Esophagus (tissue), 2 donors: ENCODE measurements around the gene C22orf15. TPM values are rescaled to one million over a fixed set of nuclear protein-coding genes. Genes with fewer than 3 reads are reported as not detected.

ENCODE experiments used
- H3K27ac ChIP-seq, 2 donors: one replicate each; pipeline ENCODE4 v1.5.1; 2013; ENCODE audit warnings: low read depth in 2 of 2, mild to moderate bottlenecking in 2 of 2, inconsistent platforms in 1 of 2, low read length in 1 of 2, moderate library complexity in 1 of 2
- H3K27me3 ChIP-seq, 2 donors: one replicate each; pipeline ENCODE4 v1.6.1; 2013; ENCODE audit warnings: low read length in 2 of 2, control low read depth in 1 of 2, mild to moderate bottlenecking in 1 of 2; ENCODE audit not compliant: insufficient read depth in 2 of 2, control insufficient read depth in 1 of 2
- H3K36me3 ChIP-seq, 2 donors: one replicate each; pipeline ENCODE4 v1.6.1; 2013; ENCODE audit warnings: low read length in 1 of 2; ENCODE audit not compliant: control insufficient read depth in 2 of 2, insufficient read depth in 2 of 2
- H3K4me1 ChIP-seq, 2 donors: one replicate each; pipeline ENCODE4 v1.6.1; 2013; ENCODE audit warnings: low read length in 1 of 2; ENCODE audit not compliant: control insufficient read depth in 2 of 2, insufficient read depth in 2 of 2
- H3K4me3 ChIP-seq, 2 donors: one replicate each; pipeline ENCODE4 v1.5.1; 2013; ENCODE audit warnings: low read length in 2 of 2, mild to moderate bottlenecking in 2 of 2, low read depth in 1 of 2, moderate library complexity in 1 of 2
- H3K9me3 ChIP-seq, 2 donors: one replicate each; pipeline ENCODE4 v1.6.1; 2013; ENCODE audit warnings: mild to moderate bottlenecking in 2 of 2, low read depth in 1 of 2, low read length in 1 of 2, moderate library complexity in 1 of 2; ENCODE audit not compliant: control insufficient read depth in 2 of 2, insufficient read depth in 1 of 2
- WGBS, 2 donors: extraction: QIAGEN DNeasy Blood & Tissue Kit; methylation state at CpG; one replicate each; pipeline ENCODE4 v1.1.7; 2013; 5-methylcytosine and 5-hydroxymethylcytosine counted together
- polyA plus RNA-seq, 2 donors: library from polyadenylated mRNA; stranded (reverse); fragments of 200-250 nt; gene quantifications; one replicate each; pipeline ENCODE4 v1.2.3, GENCODE V29; 2013
- donor health status: healthy with polysubstance abuse.
- donor health status: Bipolar disorder and iron deficiency.

C22orf15 gene
- polyA plus RNA-seq, 2 donors, result 0.14 TPM; not detected in 1

GRCh38 chr22:23772315-23772648 is 9.5 kb downstream of the C22orf15 start:
- peaks cover 6 to 15% of the 10 kb centered on the region in 2 donors for H3K4me1 ChIP-seq
- H3K4me3 ChIP-seq, result peak overlapping the region; percentile 24 to 34
- WGBS, 2 donors, result 13 to 14% methylated on average over 6 of the region's 6 CpGs
- no peaks in the 10 kb centered on the region for H3K36me3 ChIP-seq
- no peaks in the 10 kb centered on the region for H3K27me3 ChIP-seq
- H3K27ac ChIP-seq, result no peak overlapping the region
- H3K9me3 ChIP-seq, result no peaks in the 10 kb centered on the region

DNA sequence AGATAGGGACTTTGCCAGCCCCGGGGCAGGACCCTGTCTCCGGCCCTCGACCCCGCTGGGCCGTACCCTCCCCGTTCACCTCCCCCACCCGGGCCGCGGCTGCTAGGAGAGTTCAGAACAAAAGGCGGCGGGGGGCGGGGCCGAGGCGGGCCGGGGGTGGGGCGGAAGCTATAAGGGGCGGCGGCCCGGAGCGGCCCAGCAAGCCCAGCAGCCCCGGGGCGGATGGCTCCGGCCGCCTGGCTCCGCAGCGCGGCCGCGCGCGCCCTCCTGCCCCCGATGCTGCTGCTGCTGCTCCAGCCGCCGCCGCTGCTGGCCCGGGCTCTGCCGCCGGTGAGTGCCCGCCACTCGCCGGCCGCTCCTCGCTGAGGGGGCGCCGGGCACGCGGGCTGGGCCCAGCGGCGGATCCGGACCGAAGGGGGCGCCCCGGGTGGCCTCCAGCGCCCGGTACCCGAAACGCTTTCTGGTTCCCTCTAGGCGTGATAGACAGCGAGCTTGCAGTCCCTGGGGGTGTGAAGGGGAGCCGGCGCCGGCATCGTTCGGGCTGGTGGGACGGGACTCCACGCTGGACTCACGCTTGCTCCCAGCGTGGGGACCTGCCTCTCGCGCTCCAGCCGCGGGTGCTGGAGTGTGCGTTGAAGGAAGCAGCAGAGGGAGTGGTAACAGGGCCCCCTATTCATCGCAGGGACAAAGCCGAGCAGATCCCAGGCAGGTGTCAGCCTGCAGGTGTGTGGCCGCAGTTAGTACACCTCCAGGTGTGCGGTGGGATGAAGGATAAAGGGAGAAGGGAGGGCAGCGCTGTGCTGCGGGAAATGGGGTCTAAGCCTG is 10.1 kb downstream of the C22orf15 start, which contains the start of gene MMP11:
Gene MMP11, plus strand, starts transcription at position 201 of the 825 bp plus-strand sequence. Its CDS starts 22 bp downstream, at position 223.
- 4% methylated on average over 68 to 79 of the region's 79 CpGs for WGBS, 2 donors
- Histone ChIP-seq H3K27ac (peak within 1 kb of the TSS in 1 of 2 donors; percentile 16), H3K9me3 (no peaks in the 10 kb centered on the region), H3K4me3 (peak within 1 kb of the TSS; percentile 34 to 37), H3K27me3 (no peaks in the 10 kb centered on the region), H3K4me1 (peaks cover 6 to 14% of the 10 kb centered on the region in 2 donors), H3K36me3 (no peaks in the 10 kb centered on the region)

GRCh38 chr22:23773483-23774113 is 10.8 kb downstream of the C22orf15 start:
- Histone ChIP-seq H3K9me3 (no peaks in the 10 kb centered on the region), H3K36me3 (no peaks in the 10 kb centered on the region), H3K27me3 (no peaks in the 10 kb centered on the region), H3K4me3 (no peak overlapping the region), H3K27ac (no peak overlapping the region), H3K4me1 (peaks cover 6 to 14% of the 10 kb centered on the region in 2 donors)
- 54 to 57% methylated on average over 7 of the region's 7 CpGs for WGBS, 2 donors

- WGBS, 2 donors, result 69 to 70% methylated on average over 12 of the region's 12 CpGs
These were observed 11.5 kb downstream of the C22orf15 start for GRCh38 chr22:23774114-23774921.

GRCh38 chr22:23774922-23775436 is 12.2 kb downstream of the C22orf15 start:
- Histone ChIP-seq H3K27ac (no peak overlapping the region), H3K4me3 (no peak overlapping the region), H3K27me3 (no peaks in the 10 kb centered on the region), H3K4me1 (peaks cover 4 to 14% of the 10 kb centered on the region in 2 donors), H3K9me3 (no peaks in the 10 kb centered on the region), H3K36me3 (no peaks in the 10 kb centered on the region)
- 71 to 73% methylated on average over 2 of the region's 2 CpGs for WGBS, 2 donors

More at GRCh38 chr22:23774114-23774921, 11.5 kb downstream of the C22orf15 start:
- Histone ChIP-seq H3K36me3 (no peaks in the 10 kb centered on the region), H3K4me1 (peaks cover 4 to 14% of the 10 kb centered on the region in 2 donors), H3K9me3 (no peaks in the 10 kb centered on the region), H3K4me3 (no peak overlapping the region), H3K27me3 (no peaks in the 10 kb centered on the region), H3K27ac (no peak overlapping the region)

GRCh38 chr22:23775779-23776375 is 13.1 kb downstream of the C22orf15 start:
- Histone ChIP-seq H3K27me3 (no peaks in the 10 kb centered on the region), H3K27ac (no peak overlapping the region), H3K4me3 (no peak overlapping the region), H3K36me3 (no peaks in the 10 kb centered on the region), H3K9me3 (no peaks in the 10 kb centered on the region), H3K4me1 (peaks cover 4 to 14% of the 10 kb centered on the region in 2 donors)
- WGBS, 2 donors, result 73 to 77% methylated on average over 3 of the region's 3 CpGs

GRCh38 chr22:23777776-23778576 is 15.2 kb downstream of the C22orf15 start:
- Histone ChIP-seq H3K4me1 (peaks cover 4 to 19% of the 10 kb centered on the region in 2 donors), H3K36me3 (no peaks in the 10 kb centered on the region), H3K27me3 (no peaks in the 10 kb centered on the region), H3K4me3 (no peak overlapping the region), H3K9me3 (no peaks in the 10 kb centered on the region), H3K27ac (no peak overlapping the region)
- WGBS, 2 donors, result 73 to 80% methylated on average over 11 of the region's 11 CpGs

- no peak overlapping the region for H3K4me3 ChIP-seq
- H3K27me3 ChIP-seq, result no peaks in the 10 kb centered on the region
- no peaks in the 10 kb centered on the region for H3K9me3 ChIP-seq
- WGBS, 2 donors, result 74 to 78% methylated on average over 3 of the region's 3 CpGs
- peaks cover 4 to 14% of the 10 kb centered on the region in 2 donors for H3K4me1 ChIP-seq
- no peaks in the 10 kb centered on the region for H3K36me3 ChIP-seq
- no peak overlapping the region for H3K27ac ChIP-seq
These were observed 15.7 kb downstream of the C22orf15 start for GRCh38 chr22:23778577-23778900.
